GM12865 (cell line): ENCODE measurements around the gene RRAGD.
"Not testable (repeated sequence)": the region's sequence is repeated elsewhere in the genome, so short reads cannot be mapped to it uniquely, and the experiment has no call there.

Source experiments
- DNase-seq: peaks from one replicate; pipeline ENCODE4 v3.0.0; 2010; ENCODE audit warnings: low read depth
- H3K4me3 ChIP-seq: 2 replicates; pipeline ENCODE4 v1.5.1; 2011; ENCODE audit warnings: mild to moderate bottlenecking, low read depth, low read length, control low read depth
- TF ChIP-seq, protein P1 (sequence below): IDR thresholded peaks from 2 replicates; pipeline ENCODE4 v1.5.1; 2011; ENCODE audit warnings: low read length, control low read depth, low read depth, inconsistent platforms; ENCODE audit not compliant: insufficient read depth; ENCODE audit errors: missing control alignments

Gene RRAGD

DNA sequence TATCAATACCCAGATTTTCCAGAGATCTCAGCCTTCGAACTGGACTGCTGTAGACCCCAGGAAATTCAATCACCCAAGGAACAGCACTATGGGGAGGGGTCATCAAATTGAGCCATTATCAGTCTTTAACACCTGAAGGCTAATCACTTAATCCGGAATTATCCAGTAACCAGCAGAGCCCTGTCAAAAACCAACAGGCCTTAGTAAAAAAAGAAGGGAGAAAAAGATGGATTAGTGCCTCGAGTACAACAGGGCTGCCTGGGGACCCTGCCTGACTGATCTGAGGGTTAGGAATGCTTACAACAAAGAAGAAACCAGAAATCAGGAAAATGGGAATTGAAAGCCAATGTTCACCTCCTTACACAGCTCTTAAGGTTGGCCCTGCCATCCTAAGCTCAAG, 7.6 kb downstream of the RRAGD start:
- TF ChIP-seq, protein P1, sequence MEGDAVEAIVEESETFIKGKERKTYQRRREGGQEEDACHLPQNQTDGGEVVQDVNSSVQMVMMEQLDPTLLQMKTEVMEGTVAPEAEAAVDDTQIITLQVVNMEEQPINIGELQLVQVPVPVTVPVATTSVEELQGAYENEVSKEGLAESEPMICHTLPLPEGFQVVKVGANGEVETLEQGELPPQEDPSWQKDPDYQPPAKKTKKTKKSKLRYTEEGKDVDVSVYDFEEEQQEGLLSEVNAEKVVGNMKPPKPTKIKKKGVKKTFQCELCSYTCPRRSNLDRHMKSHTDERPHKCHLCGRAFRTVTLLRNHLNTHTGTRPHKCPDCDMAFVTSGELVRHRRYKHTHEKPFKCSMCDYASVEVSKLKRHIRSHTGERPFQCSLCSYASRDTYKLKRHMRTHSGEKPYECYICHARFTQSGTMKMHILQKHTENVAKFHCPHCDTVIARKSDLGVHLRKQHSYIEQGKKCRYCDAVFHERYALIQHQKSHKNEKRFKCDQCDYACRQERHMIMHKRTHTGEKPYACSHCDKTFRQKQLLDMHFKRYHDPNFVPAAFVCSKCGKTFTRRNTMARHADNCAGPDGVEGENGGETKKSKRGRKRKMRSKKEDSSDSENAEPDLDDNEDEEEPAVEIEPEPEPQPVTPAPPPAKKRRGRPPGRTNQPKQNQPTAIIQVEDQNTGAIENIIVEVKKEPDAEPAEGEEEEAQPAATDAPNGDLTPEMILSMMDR, result no peak
- H3K4me3 ChIP-seq, result no peak overlapping the region
- no peak for DNase-seq

DNA sequence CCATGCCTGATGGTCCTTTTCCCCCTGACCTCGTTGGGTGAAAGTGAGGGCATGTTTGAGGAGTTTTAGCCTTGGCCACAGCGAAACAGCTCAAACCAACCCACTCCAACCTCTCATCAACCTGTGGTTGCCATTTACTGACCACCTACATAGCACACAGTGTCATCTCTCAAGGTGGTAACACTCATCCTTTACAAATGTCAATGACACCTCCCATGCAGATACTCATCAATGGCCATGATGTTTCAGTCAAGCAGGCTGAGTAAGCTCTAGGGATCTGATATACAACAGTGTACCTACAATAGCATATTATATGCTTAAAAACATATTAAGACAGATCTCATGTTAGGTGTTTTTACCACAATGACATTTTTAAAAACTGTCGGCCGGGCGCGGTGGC, 9.3 kb downstream of the RRAGD start:
- TF ChIP-seq, protein P1, result no peak
- H3K4me3 ChIP-seq, result no peak overlapping the region
- DNase-seq, result no peak

DNA sequence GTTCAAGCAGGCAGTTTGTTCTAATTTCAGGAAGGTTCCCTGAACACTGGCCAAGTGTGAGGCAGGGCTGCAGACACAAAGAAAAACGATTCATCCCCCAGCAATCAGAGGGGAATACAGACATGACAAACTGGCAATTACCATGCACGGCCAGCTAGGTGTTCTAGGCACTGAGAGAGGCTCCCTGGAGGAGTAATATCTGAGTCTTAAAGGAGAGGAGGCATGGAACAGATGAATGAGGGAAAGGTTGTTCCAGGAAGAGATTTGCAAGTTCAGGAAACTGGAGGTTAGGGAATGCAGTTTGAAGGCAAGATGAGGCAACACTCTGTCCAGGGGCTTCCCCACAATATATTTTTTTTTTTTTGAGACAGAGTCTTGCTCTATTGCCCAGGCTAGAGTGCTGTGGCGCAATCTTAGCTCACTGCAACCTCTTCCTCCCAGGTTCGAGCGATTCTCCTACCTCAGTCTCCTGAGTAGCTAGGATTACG, 11.1 kb downstream of the RRAGD start:
- TF ChIP-seq, protein P1, result no peak
- DNase-seq, result no peak
- H3K4me3 ChIP-seq, result no peak overlapping the region

DNA sequence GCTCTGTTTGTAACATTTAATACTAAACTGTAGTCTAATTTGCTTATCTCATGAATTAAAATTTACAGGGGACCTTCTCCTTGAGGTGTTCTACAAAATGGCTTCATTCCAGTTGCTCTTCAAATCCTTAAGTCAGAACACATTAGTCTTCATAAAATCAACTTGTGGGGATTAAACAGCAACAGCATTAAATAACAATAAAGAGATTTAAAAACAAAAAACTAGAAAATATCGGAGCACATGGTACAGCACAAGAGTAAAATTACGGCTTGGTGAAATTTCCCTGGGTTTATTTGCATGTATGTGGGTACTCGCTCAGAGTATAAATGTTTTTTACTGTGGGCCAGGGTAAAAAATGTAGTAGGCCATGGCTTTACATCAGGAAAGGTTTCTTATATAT, 12.0 kb downstream of the RRAGD start:
- TF ChIP-seq, protein P1, result no peak
- DNase-seq, result no peak
- no peak overlapping the region for H3K4me3 ChIP-seq

DNA sequence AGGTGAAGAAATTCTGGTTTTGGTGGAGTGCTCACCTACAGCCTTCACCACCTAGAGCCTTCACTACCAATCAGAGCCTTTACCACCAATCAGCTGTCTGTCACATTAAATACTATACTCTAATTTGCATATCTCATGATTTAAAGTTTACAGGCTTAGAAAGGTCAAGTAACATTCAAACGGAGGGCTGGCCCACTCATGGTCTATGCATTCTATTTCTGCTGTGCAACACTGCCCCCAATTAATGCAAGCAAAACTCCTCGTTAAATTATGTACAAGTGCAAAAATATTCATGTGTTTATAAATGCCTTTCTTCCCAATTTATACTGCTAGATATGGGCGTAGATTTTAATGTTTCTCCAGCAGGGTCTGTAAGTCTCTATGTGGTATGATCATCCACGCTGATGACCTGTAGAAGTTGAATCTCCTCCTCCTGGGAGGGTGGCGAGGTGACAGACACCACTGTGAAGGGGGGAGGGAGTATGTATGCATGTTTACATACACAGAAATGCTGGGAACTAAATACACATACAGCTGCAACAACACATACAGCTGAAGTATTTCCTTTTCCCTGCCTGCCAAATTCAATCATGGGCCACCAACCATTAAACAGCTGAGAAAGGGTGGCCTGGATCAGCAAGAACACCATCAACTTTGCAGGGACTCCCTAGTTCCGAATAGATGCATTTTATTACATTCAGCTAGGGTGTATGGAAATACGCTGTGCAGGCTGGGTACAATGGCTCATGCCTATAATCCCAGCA, 13.1 kb downstream of the RRAGD start:
- H3K4me3 ChIP-seq, result no peak overlapping the region
- no peak for DNase-seq
- TF ChIP-seq, protein P1, result no peak

DNA sequence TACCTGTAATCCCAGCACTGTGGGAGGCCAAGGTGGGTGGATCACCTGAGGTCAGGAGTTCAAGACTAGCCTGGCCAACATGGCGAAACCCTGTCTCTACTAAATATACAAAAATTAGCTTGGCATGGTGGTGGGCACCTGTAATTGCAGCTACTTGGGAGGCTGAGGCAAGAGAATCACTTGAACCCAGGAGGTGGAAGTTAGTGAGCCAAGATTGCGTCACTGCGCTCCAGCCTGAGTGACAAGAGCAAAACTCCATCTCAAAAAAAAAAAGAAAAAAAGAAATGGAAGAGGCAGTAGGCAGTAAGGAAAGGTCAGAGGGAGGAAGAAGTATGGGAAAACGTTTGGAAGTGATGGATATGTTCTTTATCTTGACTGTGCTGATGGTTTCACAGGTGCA, 14.2 kb downstream of the RRAGD start:
- not testable (repeated sequence) for H3K4me3 ChIP-seq, DNase-seq

DNA sequence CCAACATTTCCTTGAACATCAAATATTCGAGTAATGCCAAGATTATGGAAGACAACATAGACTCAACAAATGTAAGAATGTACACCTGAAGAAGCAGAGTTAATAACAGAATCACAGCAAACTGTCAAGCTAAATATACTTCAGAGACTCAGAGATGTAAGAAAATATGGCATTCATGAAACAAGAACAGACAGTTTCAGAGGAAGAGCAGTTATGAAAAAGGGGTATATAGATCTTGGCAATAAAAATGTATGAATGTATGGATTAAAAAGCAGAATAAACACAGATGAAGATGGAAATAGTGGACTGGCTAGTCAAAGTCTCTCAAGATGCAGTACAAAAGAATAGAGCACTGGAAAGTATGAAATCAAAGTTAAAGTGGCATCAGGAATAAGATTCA, 18.4 kb downstream of the RRAGD start:
- H3K4me3 ChIP-seq, result no peak overlapping the region
- TF ChIP-seq, protein P1, result no peak
- no peak for DNase-seq
